Measurements from ENCODE around the gene CHD9NB.

CHD9NB gene

GRCh38 chr16:53073022-53073421, 20.3 kb upstream of the CHD9NB start:
- Histone ChIP-seq H3K27me3 (replicated peaks; ENCODE audit: control insufficient read depth, insufficient read depth, low read length) (no peaks in the 10 kb centered on the region), H3K4me3 (replicated peaks; ENCODE audit: low read depth, low read length) (no peak overlapping the region), H3K36me3 (ENCODE audit: control insufficient read depth, insufficient read depth, low read length) (no peaks in the 10 kb centered on the region; the same call in 1 of the 2 replicates)
- no peak for TF ChIP-seq CTCF (IDR thresholded peaks at IDR 0.05; ENCODE audit: insufficient read depth, low read length, poor library complexity, severe bottlenecking)
- no peak for DNase-seq (ENCODE audit: extremely low read depth, insufficient read length)

- TF ChIP-seq CTCF (IDR thresholded peaks at IDR 0.05; ENCODE audit: insufficient read depth, low read length, poor library complexity, severe bottlenecking) = no peak
- no peaks in the 10 kb centered on the region; the same call in 1 of the 2 replicates for H3K36me3 ChIP-seq (ENCODE audit: control insufficient read depth, insufficient read depth, low read length)
- peak; percentile 49 for DNase-seq (ENCODE audit: extremely low read depth, insufficient read length)
- 0 out of 2 replicates have a peak overlapping the region, but pooled peaks have one; percentile 7 for H3K4me3 ChIP-seq (replicated peaks; ENCODE audit: low read depth, low read length)
- H3K27me3 ChIP-seq (replicated peaks; ENCODE audit: control insufficient read depth, insufficient read depth, low read length) = no peaks in the 10 kb centered on the region
Observed at GRCh38 chr16:53071748-53072301, 19.1 kb upstream of the CHD9NB start.

- DNase-seq (ENCODE audit: extremely low read depth, insufficient read length) = no peak
- H3K27me3 ChIP-seq (replicated peaks; ENCODE audit: control insufficient read depth, insufficient read depth, low read length) = no peaks in the 10 kb centered on the region
- no peaks in the 10 kb centered on the region for H3K36me3 ChIP-seq (ENCODE audit: control insufficient read depth, insufficient read depth, low read length)
- TF ChIP-seq CTCF (IDR thresholded peaks at IDR 0.05; ENCODE audit: insufficient read depth, low read length, poor library complexity, severe bottlenecking) = no peak
- no peak overlapping the region for H3K4me3 ChIP-seq (replicated peaks; ENCODE audit: low read depth, low read length)
Observed at GRCh38 chr16:53069772-53070171, 17.1 kb upstream of the CHD9NB start.

- Histone ChIP-seq H3K27me3 (replicated peaks; ENCODE audit: control insufficient read depth, insufficient read depth, low read length) (no peaks in the 10 kb centered on the region), H3K4me3 (replicated peaks; ENCODE audit: low read depth, low read length) (no peak overlapping the region), H3K36me3 (ENCODE audit: control insufficient read depth, insufficient read depth, low read length) (no peaks in the 10 kb centered on the region)
- peak; percentile 54 for DNase-seq (ENCODE audit: extremely low read depth, insufficient read length)
- TF ChIP-seq CTCF (IDR thresholded peaks at IDR 0.05; ENCODE audit: insufficient read depth, low read length, poor library complexity, severe bottlenecking) = no peak
Observed at GRCh38 chr16:53068423-53068833, 15.7 kb upstream of the CHD9NB start.

- H3K27me3 ChIP-seq (replicated peaks; ENCODE audit: control insufficient read depth, insufficient read depth, low read length) = no peaks in the 10 kb centered on the region
- no peak for TF ChIP-seq CTCF (IDR thresholded peaks at IDR 0.05; ENCODE audit: insufficient read depth, low read length, poor library complexity, severe bottlenecking)
- H3K4me3 ChIP-seq (replicated peaks; ENCODE audit: low read depth, low read length) = no peak overlapping the region
- no peaks in the 10 kb centered on the region for H3K36me3 ChIP-seq (ENCODE audit: control insufficient read depth, insufficient read depth, low read length)
- no peak for DNase-seq (ENCODE audit: extremely low read depth, insufficient read length)
Observed at GRCh38 chr16:53067675-53068074, 15.0 kb upstream of the CHD9NB start.

All from GM06990 (cell line).